ENCODE measurements around the gene MAP3K5. TPM values are rescaled to one million over a fixed set of nuclear protein-coding genes. Genes with fewer than 3 reads are reported as not detected.

The MAP3K5 gene
- total and polyA plus RNA-seq, 9 of the 15 experiments (the other 6 are each of a cell fraction or from before 2014, with no cell fraction given), result 2.2 to 13.0 (median 9.9) TPM

- no peak for DNase-seq (ENCODE audit: extremely low read depth in 1 of 4, low spot score in 3 of 4)
- ChIA-PET CTCF (ENCODE audit: low intra/inter-chr PET ratio) (interaction anchor here (0.7 kb wide), 1 partner anchor 18 kb away, joined by 3 read pairs; no protein-coding TSS in a partner anchor), POLR2A (interaction anchor here (0.6 kb wide), 1 partner anchor 296 kb away, joined by 4 read pairs; no protein-coding TSS in a partner anchor)
- Histone ChIP-seq H3K27me3 (ENCODE audit: control insufficient read depth in 2 of 2, insufficient read depth in 2 of 2, low read length in 2 of 2) (0 out of 5 replicates have a peak, but pooled peaks cover 0 to 2% of the 10 kb centered on the region in 2 experiments), H3K27ac (ENCODE audit: extremely low read depth, low read depth, low read length) (no peak overlapping the region), H3K9ac (ENCODE audit: insufficient read depth in 1 of 2, low read depth in 2 of 2, low read length in 2 of 2) (no peak overlapping the region), H3K36me3 (ENCODE audit: control insufficient read depth, insufficient read depth, low read length) (no peaks in the 10 kb centered on the region), H4K20me1 (replicated peaks; ENCODE audit: control insufficient read depth, insufficient read depth, low read length) (no peaks in the 10 kb centered on the region), H3K79me2 (ENCODE audit: control insufficient read depth, insufficient read depth, low read length) (no peaks in the 10 kb centered on the region), H3K9me1 (ENCODE audit: control insufficient read depth, insufficient read depth, low read length) (no peaks in the 10 kb centered on the region), H3K4me1 (replicated peaks in 1 of 2; ENCODE audit: control insufficient read depth in 2 of 2, insufficient read depth in 2 of 2, low read length in 2 of 2) (no peaks in the 10 kb centered on the region), H3K9me3 (replicated peaks; ENCODE audit: control insufficient read depth, insufficient read depth, low read depth, low read length) (no peaks in the 10 kb centered on the region), H3K4me2 (ENCODE audit: insufficient read depth, low read length) (no peak overlapping the region), H2AFZ (ENCODE audit: low read depth, low read length) (no peak overlapping the region), H3K4me3 (no peak overlapping the region)
- no TSS peak for BruUV-seq (replicated peaks)
- FAIRE-seq, result no peak
- 4% methylated on average over 1 of the region's 1 CpG for WGBS (ENCODE audit: insufficient coverage, low coverage, missing lambda C conversion rate)
- intact Hi-C loops (cut with micrococcal nuclease) (no loop called here), in situ Hi-C loops (cut with MboI) (no loop called here)
- no peak for ATAC-seq
- TF ChIP-seq FUS (optimal IDR thresholded peaks at IDR 0.05; ENCODE audit: low read depth, low read length) (no peak), CHD7 (IDR thresholded peaks at IDR 0.05; ENCODE audit: low read depth, low read length) (no peak), DIDO1 (tag; IDR thresholded peaks at IDR 0.05; ENCODE audit: low read depth) (no peak), RFX1 (IDR thresholded peaks at IDR 0.05) (no peak), TBL1XR1 (IDR thresholded peaks at IDR 0.05; ENCODE audit: low read length in 2 of 2) (no peak), HNRNPH1 (optimal IDR thresholded peaks at IDR 0.05; ENCODE audit: low read depth, low read length) (no peak), RBM22 (IDR thresholded peaks at IDR 0.05; ENCODE audit: low read depth, low read length, poor library complexity, severe bottlenecking) (no peak), BRCA1 (IDR thresholded peaks at IDR 0.05) (no peak), BRCA1 (CRISPR knock-in tag; IDR thresholded peaks at IDR 0.05) (no peak), ELF4 (CRISPR knock-in tag; IDR thresholded peaks at IDR 0.05) (no peak), ZNF77 (CRISPR knock-in tag; IDR thresholded peaks at IDR 0.05) (no peak), HDAC8 (tag; IDR thresholded peaks at IDR 0.05) (no peak), CHCHD3 (CRISPR knock-in tag; IDR thresholded peaks at IDR 0.05) (no peak)
Measured at GRCh38 chr6:136508725-136509392, 283.4 kb downstream of the MAP3K5 start.
